ENCODE results near the gene CDKN3. TPM values are rescaled to one million over a fixed set of nuclear protein-coding genes. Genes with fewer than 3 reads are reported as not detected.

CDKN3 gene
- total RNA-seq, 1 experiment from 2014 or later, result 62.5 TPM

- no TSS peak for BruUV-seq (replicated peaks)
- Histone ChIP-seq H2AFZ (ENCODE audit: low read depth, low read length, poor library complexity, severe bottlenecking) (no peak overlapping the region), H3K4me3 (replicated peaks in 1 of 2; ENCODE audit: low read depth in 1 of 2, low read length in 2 of 2) (no peak overlapping the region), H3K4me2 (ENCODE audit: low read length) (no peak overlapping the region), H3K79me2 (ENCODE audit: insufficient read depth, low read length) (no peaks in the 10 kb centered on the region), H3K9ac (ENCODE audit: low read length) (no peak overlapping the region), H3K9me3 (ENCODE audit: control insufficient read depth in 1 of 2, insufficient read depth in 1 of 2, low read depth in 1 of 2, low read length in 2 of 2) (no peaks in the 10 kb centered on the region), H3K27me3 (ENCODE audit: insufficient read depth, low read length) (no peaks in the 10 kb centered on the region), H3K27ac (ENCODE audit: low read depth, low read length) (no peak overlapping the region), H3K36me3 (ENCODE audit: control insufficient read depth in 1 of 2, insufficient read depth in 2 of 2, low read length in 2 of 2) (no peaks in the 10 kb centered on the region), H4K20me1 (ENCODE audit: insufficient read depth) (no peaks in the 10 kb centered on the region), H3K4me1 (ENCODE audit: control insufficient read depth in 1 of 2, insufficient read depth in 2 of 2, low read length in 2 of 2) (peaks cover 2% of the 10 kb centered on the region in 2 experiments; a peak in 2 of 4 replicates), H3K9me2 (ENCODE audit: insufficient read depth) (no peaks in the 10 kb centered on the region)
- ChIA-PET POLR2A (no interaction called here), RAD21 (ENCODE audit: low non-redundant PET in 1 of 2, low total read pairs in 2 of 2, uncharacterized antibody in 2 of 2, unreplicated experiment in 2 of 2) (no interaction called here), CTCF (no interaction called here)
- ATAC-seq (no peak), DNase-seq (ENCODE audit: low read depth, low spot score) (no peak)
- intact Hi-C loops (cut with micrococcal nuclease), result no loop called here
- TF ChIP-seq YY1 (IDR thresholded peaks at IDR 0.05; ENCODE audit: extremely low read depth, insufficient replicate concordance, low read depth, low read length) (no peak), CEBPB (IDR thresholded peaks at IDR 0.05; ENCODE audit: low read depth) (no peak), POLR2A (IDR thresholded peaks at IDR 0.05; ENCODE audit: borderline replicate concordance, extremely low read depth, insufficient read depth, insufficient read length) (no peak), ZFX (IDR thresholded peaks at IDR 0.05) (no peak), ZNF274 (IDR thresholded peaks at IDR 0.05; ENCODE audit: low read depth, low read length) (no peak), EZH2phosphoT487 (IDR thresholded peaks at IDR 0.05; ENCODE audit: borderline replicate concordance) (no peak), ELF1 (IDR thresholded peaks at IDR 0.05; ENCODE audit: borderline replicate concordance, low read depth) (no peak)
Observed at GRCh38 chr14:54350203-54350602, 46.6 kb upstream of the CDKN3 start.

- Histone ChIP-seq H3K9ac (ENCODE audit: low read length) (no peak overlapping the region), H3K9me2 (ENCODE audit: insufficient read depth) (no peaks in the 10 kb centered on the region), H3K36me3 (ENCODE audit: control insufficient read depth in 1 of 2, insufficient read depth in 2 of 2, low read length in 2 of 2) (no peaks in the 10 kb centered on the region), H3K79me2 (ENCODE audit: insufficient read depth, low read length) (no peaks in the 10 kb centered on the region), H4K20me1 (ENCODE audit: insufficient read depth) (no peaks in the 10 kb centered on the region), H3K4me1 (ENCODE audit: control insufficient read depth in 1 of 2, insufficient read depth in 2 of 2, low read length in 2 of 2) (peaks cover 0 to 8% of the 10 kb centered on the region in 2 experiments; a peak in 1 of 4 replicates), H2AFZ (ENCODE audit: low read depth, low read length, poor library complexity, severe bottlenecking) (no peak overlapping the region), H3K27ac (ENCODE audit: low read depth, low read length) (no peak overlapping the region), H3K9me3 (ENCODE audit: control insufficient read depth in 1 of 2, insufficient read depth in 1 of 2, low read depth in 1 of 2, low read length in 2 of 2) (no peaks in the 10 kb centered on the region), H3K4me2 (ENCODE audit: low read length) (no peak overlapping the region), H3K27me3 (ENCODE audit: insufficient read depth, low read length) (no peaks in the 10 kb centered on the region), H3K4me3 (replicated peaks in 1 of 2; ENCODE audit: low read depth in 1 of 2, low read length in 2 of 2) (no peak overlapping the region)
- ATAC-seq (no peak), DNase-seq (ENCODE audit: low read depth, low spot score) (no peak)
- no TSS peak for BruUV-seq (replicated peaks)
- CTCF ChIA-PET, result interaction anchor here (1.4 kb wide), 1 partner anchor 14 kb away, joined by 5 read pairs; no protein-coding TSS in a partner anchor
- intact Hi-C loops (cut with micrococcal nuclease), result no loop called here
- POLR2A ChIA-PET, result no interaction called here
- TF ChIP-seq EGR1 (IDR thresholded peaks at IDR 0.05; ENCODE audit: low read depth) (no peak), EZH2 (IDR thresholded peaks at IDR 0.05) (no peak), SIN3A (IDR thresholded peaks at IDR 0.05; ENCODE audit: low read depth) (no peak), FOSL1 (IDR thresholded peaks at IDR 0.05; ENCODE audit: low read depth) (no peak), RAD21 (IDR thresholded peaks at IDR 0.05; ENCODE audit: low read depth) (no peak), YY1 (IDR thresholded peaks at IDR 0.05; ENCODE audit: extremely low read depth, insufficient replicate concordance, low read depth, low read length) (no peak), EZH2phosphoT487 (IDR thresholded peaks at IDR 0.05; ENCODE audit: borderline replicate concordance) (no peak), SP1 (IDR thresholded peaks at IDR 0.05; ENCODE audit: low read depth) (no peak), ELF1 (IDR thresholded peaks at IDR 0.05; ENCODE audit: borderline replicate concordance, low read depth) (no peak), JUND (IDR thresholded peaks at IDR 0.05) (no peak), CBX3 (IDR thresholded peaks at IDR 0.05; ENCODE audit: low read depth) (no peak), ZBTB33 (IDR thresholded peaks at IDR 0.05; ENCODE audit: extremely low read depth, insufficient replicate concordance, low read length) (no peak)
- TF ChIP-seq, protein P1, sequence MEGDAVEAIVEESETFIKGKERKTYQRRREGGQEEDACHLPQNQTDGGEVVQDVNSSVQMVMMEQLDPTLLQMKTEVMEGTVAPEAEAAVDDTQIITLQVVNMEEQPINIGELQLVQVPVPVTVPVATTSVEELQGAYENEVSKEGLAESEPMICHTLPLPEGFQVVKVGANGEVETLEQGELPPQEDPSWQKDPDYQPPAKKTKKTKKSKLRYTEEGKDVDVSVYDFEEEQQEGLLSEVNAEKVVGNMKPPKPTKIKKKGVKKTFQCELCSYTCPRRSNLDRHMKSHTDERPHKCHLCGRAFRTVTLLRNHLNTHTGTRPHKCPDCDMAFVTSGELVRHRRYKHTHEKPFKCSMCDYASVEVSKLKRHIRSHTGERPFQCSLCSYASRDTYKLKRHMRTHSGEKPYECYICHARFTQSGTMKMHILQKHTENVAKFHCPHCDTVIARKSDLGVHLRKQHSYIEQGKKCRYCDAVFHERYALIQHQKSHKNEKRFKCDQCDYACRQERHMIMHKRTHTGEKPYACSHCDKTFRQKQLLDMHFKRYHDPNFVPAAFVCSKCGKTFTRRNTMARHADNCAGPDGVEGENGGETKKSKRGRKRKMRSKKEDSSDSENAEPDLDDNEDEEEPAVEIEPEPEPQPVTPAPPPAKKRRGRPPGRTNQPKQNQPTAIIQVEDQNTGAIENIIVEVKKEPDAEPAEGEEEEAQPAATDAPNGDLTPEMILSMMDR (IDR thresholded peaks at IDR 0.05 in 2 of 3, conservative IDR thresholded peaks at IDR 0.05 in 1 of 3; ENCODE audit: borderline replicate concordance in 1 of 3, insufficient read depth in 1 of 3, low read depth in 2 of 3, low read length in 2 of 3), result no peak
- RAD21 ChIA-PET (ENCODE audit: low non-redundant PET in 1 of 2, low total read pairs in 2 of 2, uncharacterized antibody in 2 of 2, unreplicated experiment in 2 of 2), result no interaction called here
Observed at GRCh38 chr14:54353266-54353665, 43.5 kb upstream of the CDKN3 start.
